ENCODE data around the gene CCM2L.

DNA sequence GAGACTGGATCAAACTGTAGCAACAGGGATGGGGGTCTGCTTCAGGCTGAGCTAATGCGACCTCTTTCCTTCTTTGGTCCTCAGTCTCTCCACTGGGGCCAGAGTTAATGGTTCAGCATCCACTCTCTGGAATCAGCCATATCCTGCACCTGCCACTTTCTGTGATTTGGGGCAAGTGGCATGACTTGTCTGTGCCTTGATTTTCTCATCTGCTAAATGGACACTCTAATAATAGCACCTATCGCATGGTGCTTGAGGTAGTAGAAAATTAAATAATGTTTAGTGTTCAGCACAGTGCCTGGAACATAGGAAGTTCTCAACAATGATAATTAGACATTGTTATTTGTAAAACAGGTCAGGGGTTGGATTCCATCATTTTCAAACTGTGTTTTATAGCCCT lies 35.9 kb upstream of the CCM2L start:
- TF ChIP-seq POLR2A (IDR thresholded peaks at IDR 0.05) = no peak
- TF ChIP-seq CTCF (IDR thresholded peaks at IDR 0.05) = no peak
